Stimulated activated CD4-positive, alpha-beta T cell treated with anti-CD3 and anti-CD28 coated beads, TNF-alpha, amount 100 ng/mL, for 1 hour (primary cell): ENCODE measurements around the gene TCF15.
"Not testable (repeated sequence)": the region's sequence is repeated elsewhere in the genome, so short reads cannot be mapped to it uniquely, and the experiment has no call there.

Source experiments
- DNase-seq, 3 donors: peaks; one replicate each; pipeline ENCODE4 v3.0.0-alpha.2; 2020; ENCODE audit warnings: low read depth in 3 of 3, low spot score in 1 of 3

The TCF15 gene

GRCh38 chr20:642398-643174 lies 32.5 kb upstream of the TCF15 start:
- DNase-seq = no peak

GRCh38 chr20:642013-642397 lies 31.9 kb upstream of the TCF15 start:
- DNase-seq = not testable (repeated sequence)

GRCh38 chr20:641516-641875 lies 31.4 kb upstream of the TCF15 start:
- no peak for DNase-seq

GRCh38 chr20:640674-641515 lies 30.8 kb upstream of the TCF15 start:
- no peak for DNase-seq

GRCh38 chr20:638579-638978 lies 28.5 kb upstream of the TCF15 start:
- DNase-seq = no peak

GRCh38 chr20:637559-637958 lies 27.4 kb upstream of the TCF15 start:
- no peak for DNase-seq

GRCh38 chr20:635893-636338 lies 25.8 kb upstream of the TCF15 start:
- no peak for DNase-seq

GRCh38 chr20:635028-635892 lies 25.2 kb upstream of the TCF15 start:
- DNase-seq = no peak

- DNase-seq = no peak
These were observed 24.2 kb upstream of the TCF15 start for GRCh38 chr20:634148-634925.

- DNase-seq = no peak
These were observed 21.0 kb upstream of the TCF15 start for GRCh38 chr20:631101-631500.

- no peak for DNase-seq
These were observed 16.5 kb upstream of the TCF15 start for GRCh38 chr20:626579-626978.

GRCh38 chr20:625360-625932 lies 15.3 kb upstream of the TCF15 start:
- DNase-seq = no peak

GRCh38 chr20:623704-624103 lies 13.6 kb upstream of the TCF15 start:
- DNase-seq = no peak

- no peak for DNase-seq
These were observed 12.9 kb upstream of the TCF15 start for GRCh38 chr20:623021-623420.

- DNase-seq = no peak
These were observed 12.1 kb upstream of the TCF15 start for GRCh38 chr20:622161-622560.

- no peak for DNase-seq
These were observed 11.1 kb upstream of the TCF15 start for GRCh38 chr20:621125-621756.

- DNase-seq = no peak
These were observed 10.1 kb upstream of the TCF15 start for GRCh38 chr20:620246-620645.

GRCh38 chr20:618980-619379 lies 8.9 kb upstream of the TCF15 start:
- no peak for DNase-seq

- no peak for DNase-seq
These were observed 8.0 kb upstream of the TCF15 start for GRCh38 chr20:617934-618690.
